ENCODE data around the gene S100A7. TPM values are rescaled to one million over a fixed set of nuclear protein-coding genes. Genes with fewer than 3 reads are reported as not detected.

The S100A7 gene
- total and polyA plus RNA-seq, 9 of the 15 experiments (the other 6 are each of a cell fraction or from before 2014, with no cell fraction given): not detected

GRCh38 chr1:153494976-153495535, 34.6 kb upstream of the S100A7 start (continued):
- TF ChIP-seq CTCF (IDR thresholded peaks at IDR 0.05 in 2 of 3, conservative IDR thresholded peaks at IDR 0.05 in 1 of 3; ENCODE audit: insufficient read depth in 2 of 3, low read depth in 1 of 3, low read length in 3 of 3): peak; percentile 88 to 94 (median 93)

- intact Hi-C loops (cut with micrococcal nuclease): no loop called here
- Histone ChIP-seq H3K27ac (ENCODE audit: extremely low read depth, low read depth, low read length) (no peak overlapping the region), H3K4me1 (replicated peaks in 1 of 2; ENCODE audit: control insufficient read depth in 2 of 2, insufficient read depth in 2 of 2, low read length in 2 of 2) (no peaks in the 10 kb centered on the region), H3K36me3 (ENCODE audit: control insufficient read depth, insufficient read depth, low read length) (no peaks in the 10 kb centered on the region), H3K79me2 (ENCODE audit: control insufficient read depth, insufficient read depth, low read length) (no peaks in the 10 kb centered on the region), H2AFZ (ENCODE audit: low read depth, low read length) (no peak overlapping the region), H3K4me2 (ENCODE audit: insufficient read depth, low read length) (no peak overlapping the region), H4K20me1 (replicated peaks; ENCODE audit: control insufficient read depth, insufficient read depth, low read length) (peaks cover 7% of the 10 kb centered on the region; the same call in 1 of the 2 replicates), H3K9me3 (replicated peaks; ENCODE audit: control insufficient read depth, insufficient read depth, low read depth, low read length) (no peaks in the 10 kb centered on the region), H3K9me1 (ENCODE audit: control insufficient read depth, insufficient read depth, low read length) (no peaks in the 10 kb centered on the region), H3K4me3 (no peak overlapping the region), H3K27me3 (ENCODE audit: control insufficient read depth in 2 of 2, insufficient read depth in 2 of 2, low read length in 2 of 2) (peaks cover 8 to 24% of the 10 kb centered on the region in 2 experiments; a peak in 4 of 5 replicates), H3K9ac (ENCODE audit: insufficient read depth in 1 of 2, low read depth in 2 of 2, low read length in 2 of 2) (no peak overlapping the region)
- CTCF ChIA-PET (ENCODE audit: low intra/inter-chr PET ratio): interaction anchor here (1.2 to 3.8 kb wide), 3 partner anchors 28 to 141 kb away, joined by 4 to 48 read pairs (median 28); no protein-coding TSS in a partner anchor
- no peak for DNase-seq (ENCODE audit: extremely low read depth in 1 of 4, low spot score in 3 of 4)
- no peak for ATAC-seq
- POLR2A ChIA-PET: interaction anchor here (1.0 kb wide), 1 partner anchor 11 kb away, joined by 3 read pairs; no protein-coding TSS in a partner anchor
- in situ Hi-C loops (cut with MboI): no loop called here
- no TSS peak for BruUV-seq (replicated peaks)
- WGBS (ENCODE audit: insufficient coverage, low coverage, missing lambda C conversion rate): 11% methylated on average over 6 of the region's 6 CpGs
- FAIRE-seq: no peak
- no peak for TF ChIP-seq SREBF2 (CRISPR knock-in tag; IDR thresholded peaks at IDR 0.05)
- TF ChIP-seq ZNF282 (CRISPR knock-in tag; IDR thresholded peaks at IDR 0.05): no peak
- no peak for TF ChIP-seq FOXO4 (CRISPR knock-in tag; IDR thresholded peaks at IDR 0.05)
- no peak for TF ChIP-seq HEY1 (CRISPR knock-in tag; IDR thresholded peaks at IDR 0.05; ENCODE audit: borderline replicate concordance)
- TF ChIP-seq ZNF57 (CRISPR knock-in tag; IDR thresholded peaks at IDR 0.05): no peak
- no peak for TF ChIP-seq EHMT2 (IDR thresholded peaks at IDR 0.05)
- TF ChIP-seq YBX1 (IDR thresholded peaks at IDR 0.05): no peak
- no peak for TF ChIP-seq ZKSCAN3 (CRISPR knock-in tag; IDR thresholded peaks at IDR 0.05)
- no peak for TF ChIP-seq PHB2 (IDR thresholded peaks at IDR 0.05; ENCODE audit: low read depth)
- no peak for TF ChIP-seq ZC3H8 (IDR thresholded peaks at IDR 0.05)
- no peak for TF ChIP-seq PHF20 (IDR thresholded peaks at IDR 0.05; ENCODE audit: partially characterized antibody)
- no peak for TF ChIP-seq CTBP1 (IDR thresholded peaks at IDR 0.05; ENCODE audit: borderline replicate concordance)
- no peak for TF ChIP-seq PHTF2 (CRISPR knock-in tag; IDR thresholded peaks at IDR 0.05)
Measured at GRCh38 chr1:153493343-153493960, 33.0 kb upstream of the S100A7 start.

Data from K562 (cell line).